ENCODE data around the gene MT1G.

MT1G gene

DNA sequence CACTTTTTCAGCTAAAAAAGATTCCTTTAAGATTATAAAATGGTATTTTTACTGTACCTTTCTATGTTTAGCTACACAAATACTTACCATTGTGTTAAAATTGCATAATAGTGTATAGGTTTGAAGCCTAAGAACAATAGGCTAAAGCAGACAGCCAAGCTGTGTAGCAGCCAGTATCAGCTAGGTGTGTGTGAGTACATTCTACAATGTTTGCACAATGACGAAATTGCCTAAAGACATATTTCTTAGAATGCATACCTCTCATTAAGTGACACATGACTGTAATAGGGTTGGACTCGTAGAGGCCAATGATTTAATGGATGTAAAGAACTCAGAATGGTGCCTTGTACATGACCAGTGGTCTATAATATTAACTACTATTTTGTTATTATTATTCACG, 18.0 kb downstream of the MT1G start:
- Histone ChIP-seq H3K4me3 (replicated peaks; ENCODE audit: insufficient read depth, low read length) (no peak overlapping the region), H3K27ac (replicated peaks) (no peak overlapping the region), H3K27me3 (ENCODE audit: insufficient read depth, poor library complexity, severe bottlenecking) (peaks cover 58% of the 10 kb centered on the region)
- TF ChIP-seq CTCF (IDR thresholded peaks at IDR 0.05; ENCODE audit: insufficient read depth, low read length) (no peak), POLR2AphosphoS5 (IDR thresholded peaks at IDR 0.05; ENCODE audit: low read depth) (no peak), REST (IDR thresholded peaks at IDR 0.05; ENCODE audit: insufficient replicate concordance, low read depth) (no peak), GABPA (IDR thresholded peaks at IDR 0.05; ENCODE audit: low read depth) (no peak), SPI1 (IDR thresholded peaks at IDR 0.05; ENCODE audit: borderline replicate concordance, low read depth) (no peak)
- no peak for DNase-seq (ENCODE audit: low read depth in 1 of 2, low spot score in 1 of 2)

GRCh38 chr16:56649271-56649670, 18.6 kb downstream of the MT1G start:
- H3K27ac ChIP-seq (replicated peaks) = no peak overlapping the region
- H3K27me3 ChIP-seq (ENCODE audit: insufficient read depth, poor library complexity, severe bottlenecking) = peaks cover 63% of the 10 kb centered on the region
- H3K4me3 ChIP-seq (replicated peaks; ENCODE audit: insufficient read depth, low read length) = no peak overlapping the region
- TF ChIP-seq CTCF (IDR thresholded peaks at IDR 0.05; ENCODE audit: insufficient read depth, low read length) (no peak), SPI1 (IDR thresholded peaks at IDR 0.05; ENCODE audit: borderline replicate concordance, low read depth) (no peak), POLR2AphosphoS5 (IDR thresholded peaks at IDR 0.05; ENCODE audit: low read depth) (no peak), REST (IDR thresholded peaks at IDR 0.05; ENCODE audit: insufficient replicate concordance, low read depth) (no peak), GABPA (IDR thresholded peaks at IDR 0.05; ENCODE audit: low read depth) (no peak)
- no peak for DNase-seq (ENCODE audit: low read depth in 1 of 2, low spot score in 1 of 2)

GRCh38 chr16:56647641-56648431, 20.0 kb downstream of the MT1G start:
- TF ChIP-seq REST (IDR thresholded peaks at IDR 0.05; ENCODE audit: insufficient replicate concordance, low read depth) (no peak), CTCF (IDR thresholded peaks at IDR 0.05; ENCODE audit: insufficient read depth, low read length) (no peak), POLR2AphosphoS5 (IDR thresholded peaks at IDR 0.05; ENCODE audit: low read depth) (no peak), SPI1 (IDR thresholded peaks at IDR 0.05; ENCODE audit: borderline replicate concordance, low read depth) (no peak), GABPA (IDR thresholded peaks at IDR 0.05; ENCODE audit: low read depth) (no peak)
- no peak for DNase-seq (ENCODE audit: low read depth in 1 of 2, low spot score in 1 of 2)
- Histone ChIP-seq H3K27me3 (ENCODE audit: insufficient read depth, poor library complexity, severe bottlenecking) (peaks cover 69% of the 10 kb centered on the region), H3K4me3 (replicated peaks; ENCODE audit: insufficient read depth, low read length) (no peak overlapping the region), H3K27ac (replicated peaks) (no peak overlapping the region)

Data from HL-60 (cell line).